GM11168 (cell line): ENCODE data around the gene CADPS2.

Experiments used
- in situ Hi-C: fragments of 300-500 bp; cut with MboI; formaldehyde crosslinking; loops from one replicate; pipeline ENCODE4 v1.12.0; 2022; ENCODE audit warnings: low sequenced_read_pairs; ENCODE audit not compliant: unreplicated experiment

CADPS2 gene

GRCh38 chr7:122626785-122627184, 259.5 kb downstream of the CADPS2 start:
- in situ Hi-C loops: no loop called here

- in situ Hi-C loops: no loop called here
These were observed 263.6 kb downstream of the CADPS2 start for GRCh38 chr7:122622682-122623081.

- in situ Hi-C loops: no loop called here
These were observed 266.6 kb downstream of the CADPS2 start for GRCh38 chr7:122619664-122620063.

GRCh38 chr7:122618585-122619189, 267.6 kb downstream of the CADPS2 start:
- in situ Hi-C loops: no loop called here

- in situ Hi-C loops: no loop called here
These were observed 269.3 kb downstream of the CADPS2 start for GRCh38 chr7:122616951-122617350.

GRCh38 chr7:122605929-122606328, 280.3 kb downstream of the CADPS2 start:
- in situ Hi-C loops: no loop called here

GRCh38 chr7:122604251-122604650, 282.0 kb downstream of the CADPS2 start:
- in situ Hi-C loops: no loop called here

- in situ Hi-C loops: no loop called here
These were observed 283.5 kb downstream of the CADPS2 start for GRCh38 chr7:122602800-122603199.

- in situ Hi-C loops: no loop called here
These were observed 285.6 kb downstream of the CADPS2 start for GRCh38 chr7:122600630-122601029.

GRCh38 chr7:122600042-122600441, 286.2 kb downstream of the CADPS2 start:
- in situ Hi-C loops: no loop called here

- in situ Hi-C loops: no loop called here
These were observed 289.0 kb downstream of the CADPS2 start for GRCh38 chr7:122597277-122597676.

- in situ Hi-C loops: no loop called here
These were observed 290.4 kb downstream of the CADPS2 start for GRCh38 chr7:122595885-122596284.

GRCh38 chr7:122588621-122589020, 297.6 kb downstream of the CADPS2 start:
- in situ Hi-C loops: no loop called here

GRCh38 chr7:122584676-122585251, 301.5 kb downstream of the CADPS2 start:
- in situ Hi-C loops: no loop called here

GRCh38 chr7:122578350-122578749, 307.9 kb downstream of the CADPS2 start:
- in situ Hi-C loops: no loop called here

GRCh38 chr7:122577449-122578003, 308.7 kb downstream of the CADPS2 start:
- in situ Hi-C loops: no loop called here

GRCh38 chr7:122572706-122573105, 313.6 kb downstream of the CADPS2 start:
- in situ Hi-C loops: no loop called here

GRCh38 chr7:122561326-122561725, 324.9 kb downstream of the CADPS2 start:
- in situ Hi-C loops: no loop called here

GRCh38 chr7:122556873-122557542, 329.3 kb downstream of the CADPS2 start:
- in situ Hi-C loops: no loop called here

GRCh38 chr7:122556219-122556618, 330.0 kb downstream of the CADPS2 start:
- in situ Hi-C loops: no loop called here

GRCh38 chr7:122553761-122554160, 332.5 kb downstream of the CADPS2 start:
- in situ Hi-C loops: no loop called here
